ENCODE results near the gene ANO9.

The ANO9 gene

DNA sequence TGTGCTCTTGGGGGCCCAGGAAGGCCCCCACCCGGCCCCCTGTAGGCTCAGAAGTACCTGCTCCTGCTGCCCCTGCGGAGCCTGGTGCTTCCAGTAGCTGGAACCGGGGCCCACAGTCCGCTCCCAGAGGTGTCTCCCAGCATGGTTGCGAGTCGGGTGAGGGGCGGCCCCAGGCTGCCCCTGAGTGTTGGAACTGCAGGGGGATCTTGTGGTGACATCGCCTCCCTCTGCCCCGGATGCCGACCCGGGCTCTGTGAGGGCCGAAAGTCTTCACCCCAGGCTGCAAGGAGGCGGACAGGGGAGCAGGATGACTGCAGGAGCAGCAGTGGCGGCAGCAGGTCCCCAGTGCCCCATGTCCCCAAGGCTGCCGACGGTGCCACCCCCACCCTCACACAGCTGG is 57.3 kb downstream of the ANO9 start:
- Mint-ChIP-seq H3K4me1 (peaks cover 11% of the 10 kb centered on the region), H3K9me3 (no peaks in the 10 kb centered on the region), H3K27ac (no peak overlapping the region), H3K36me3 (peaks cover 2% of the 10 kb centered on the region), H3K4me3 (no peak overlapping the region), H3K27me3 (peaks cover 3% of the 10 kb centered on the region)

DNA sequence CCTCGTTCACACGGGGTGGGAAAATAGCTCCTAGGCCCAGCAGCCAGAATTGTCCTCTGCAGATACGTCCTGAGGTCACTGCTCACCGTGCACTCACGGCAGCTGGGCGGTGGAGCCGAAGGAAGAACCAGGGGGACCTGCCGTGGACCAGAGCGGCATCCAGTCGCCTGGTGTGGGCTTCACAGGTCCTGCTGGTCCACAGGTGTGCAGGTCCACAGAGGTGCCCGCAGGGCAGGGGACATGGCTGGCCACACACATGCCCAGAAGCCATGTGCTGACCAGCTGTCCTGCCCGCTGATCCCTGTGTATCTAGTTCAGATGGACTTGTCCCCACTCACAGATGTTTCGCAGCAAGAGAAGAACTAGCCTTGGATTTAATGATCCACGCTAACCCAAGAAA is 58.4 kb downstream of the ANO9 start:
- no peak overlapping the region for H3K4me3 Mint-ChIP-seq
- H3K36me3 Mint-ChIP-seq = peaks cover 2% of the 10 kb centered on the region
- peaks cover 3% of the 10 kb centered on the region for H3K27me3 Mint-ChIP-seq
- no peak overlapping the region for H3K27ac Mint-ChIP-seq
- peaks cover 11% of the 10 kb centered on the region for H3K4me1 Mint-ChIP-seq
- no peaks in the 10 kb centered on the region for H3K9me3 Mint-ChIP-seq

DNA sequence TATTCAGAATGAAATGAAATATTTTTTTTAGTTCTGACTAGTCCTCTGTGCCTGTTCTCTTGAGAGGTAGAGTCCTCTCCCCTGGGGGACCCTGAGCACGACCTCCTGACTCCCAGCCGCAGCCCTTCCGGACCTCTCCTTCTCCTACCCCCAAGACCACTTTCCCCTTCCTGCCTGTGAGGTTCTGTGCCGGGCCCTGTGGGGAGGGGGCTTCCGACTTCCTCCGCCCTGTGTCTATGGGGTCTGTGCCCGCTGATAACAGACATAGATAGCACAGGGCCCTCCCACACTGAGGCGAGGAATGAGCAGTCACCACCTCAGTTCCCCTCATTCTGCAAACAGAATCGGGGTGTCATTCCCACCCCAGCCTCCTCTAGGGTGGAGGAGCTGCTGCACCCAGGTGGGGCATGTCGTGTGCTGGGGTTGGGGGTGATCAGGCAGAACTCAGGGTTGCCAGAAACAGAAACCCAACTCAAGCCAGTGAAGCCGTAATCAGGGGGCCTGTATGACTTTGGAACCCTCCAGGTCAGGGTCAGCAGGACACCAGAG is 59.7 kb downstream of the ANO9 start:
- peaks cover 5% of the 10 kb centered on the region for H3K4me1 Mint-ChIP-seq
- no peaks in the 10 kb centered on the region for H3K9me3 Mint-ChIP-seq
- H3K27me3 Mint-ChIP-seq = peaks cover 3% of the 10 kb centered on the region
- no peak overlapping the region for H3K4me3 Mint-ChIP-seq
- peaks cover under 1% of the 10 kb centered on the region for H3K36me3 Mint-ChIP-seq
- no peak overlapping the region for H3K27ac Mint-ChIP-seq

DNA sequence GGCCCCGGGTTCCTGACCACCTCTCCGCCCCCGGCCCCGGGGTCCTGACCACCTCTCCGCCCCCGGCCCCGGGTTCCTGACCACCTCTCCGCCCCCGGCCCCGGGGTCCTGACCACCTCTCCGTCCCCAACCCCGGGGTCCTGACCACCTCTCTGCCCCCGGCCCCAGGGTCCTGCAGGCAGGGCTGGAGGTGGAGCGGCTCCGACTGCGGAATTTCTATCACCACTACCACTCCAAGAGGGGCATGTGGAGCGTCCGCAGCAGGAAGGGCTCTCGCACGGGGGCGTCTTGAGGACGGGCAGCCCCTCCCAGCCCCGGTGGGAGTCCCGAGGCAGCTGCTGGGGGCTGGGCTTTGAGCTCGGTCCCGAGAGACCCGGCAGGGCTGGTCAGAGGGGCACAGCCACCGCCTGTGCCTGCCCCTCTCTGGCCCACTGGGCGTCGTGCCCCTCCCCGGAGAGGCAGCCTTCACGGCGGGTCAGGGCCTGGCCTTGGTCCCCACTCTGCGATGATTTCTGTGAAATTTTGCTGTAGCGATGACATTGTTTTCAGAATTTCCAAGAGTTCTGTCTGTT is 60.2 kb downstream of the ANO9 start:
- peaks cover 4% of the 10 kb centered on the region for H3K4me1 Mint-ChIP-seq
- H3K4me3 Mint-ChIP-seq = no peak overlapping the region
- H3K27me3 Mint-ChIP-seq = peaks cover 3% of the 10 kb centered on the region
- H3K27ac Mint-ChIP-seq = no peak overlapping the region
- H3K36me3 Mint-ChIP-seq = no peaks in the 10 kb centered on the region
- no peaks in the 10 kb centered on the region for H3K9me3 Mint-ChIP-seq

DNA sequence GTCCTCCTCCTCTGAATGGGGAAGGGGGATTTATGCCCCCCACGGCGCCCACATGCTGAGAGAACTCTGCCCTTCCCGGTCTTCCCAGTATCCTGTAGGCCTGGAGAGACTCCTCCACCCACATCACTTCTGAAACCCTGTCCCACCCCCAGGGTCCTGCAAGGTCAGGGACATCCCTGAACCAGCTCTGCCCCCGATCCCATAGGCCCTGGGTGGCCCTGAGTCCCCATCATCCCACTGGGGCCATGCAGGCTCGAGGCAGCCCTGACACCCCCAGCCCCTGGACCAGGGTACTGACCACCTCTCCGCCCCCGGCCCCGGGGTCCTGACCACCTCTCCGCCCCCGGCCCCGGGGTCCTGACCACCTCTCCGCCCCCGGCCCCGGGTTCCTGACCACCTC is 60.8 kb downstream of the ANO9 start:
- Mint-ChIP-seq H3K36me3 (no peaks in the 10 kb centered on the region), H3K4me3 (no peak overlapping the region), H3K27ac (no peak overlapping the region), H3K9me3 (no peaks in the 10 kb centered on the region), H3K4me1 (peaks cover 4% of the 10 kb centered on the region), H3K27me3 (peaks cover 3% of the 10 kb centered on the region)

DNA sequence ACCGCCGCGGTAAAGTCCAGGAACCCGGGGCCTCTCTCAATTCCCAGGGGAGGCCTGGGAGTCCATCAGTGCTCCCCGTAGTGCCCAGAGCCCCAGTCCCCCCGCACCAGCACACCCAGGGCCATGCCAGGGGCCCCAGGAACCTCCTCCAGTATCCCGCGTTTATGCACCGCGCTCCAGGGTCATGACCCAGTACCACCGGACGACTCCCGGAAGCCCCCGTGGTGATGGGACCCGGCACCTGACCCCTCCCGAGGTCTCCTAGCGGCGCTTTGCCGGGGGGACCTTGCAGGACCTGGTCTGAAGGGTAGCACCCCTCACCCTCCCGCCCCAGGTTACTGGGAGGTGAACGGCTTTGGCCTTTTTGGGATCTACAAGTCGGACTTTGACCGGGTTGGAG is 61.3 kb downstream of the ANO9 start:
- no peaks in the 10 kb centered on the region for H3K9me3 Mint-ChIP-seq
- peaks cover 4% of the 10 kb centered on the region for H3K4me1 Mint-ChIP-seq
- H3K4me3 Mint-ChIP-seq = no peak overlapping the region
- H3K27ac Mint-ChIP-seq = no peak overlapping the region
- no peaks in the 10 kb centered on the region for H3K36me3 Mint-ChIP-seq
- H3K27me3 Mint-ChIP-seq = peaks cover 3% of the 10 kb centered on the region

DNA sequence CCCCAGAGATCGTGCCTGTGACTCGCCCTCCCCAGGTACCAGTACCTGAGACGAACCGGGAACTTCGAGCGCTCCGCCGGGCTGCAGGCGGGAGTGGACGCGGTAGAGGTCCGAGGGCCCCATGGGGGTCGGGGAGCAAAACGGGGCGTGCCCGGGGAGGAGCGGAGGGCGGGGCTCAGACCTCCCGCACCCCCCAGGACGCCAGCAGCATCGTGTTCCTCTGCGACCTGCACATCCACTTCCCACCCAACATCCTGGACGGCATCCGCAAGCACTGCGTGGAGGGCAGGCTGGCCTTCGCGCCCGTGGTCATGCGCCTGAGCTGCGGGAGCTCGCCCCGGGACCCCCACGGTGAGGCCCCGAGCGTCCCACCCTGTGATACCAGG is 61.7 kb downstream of the ANO9 start:
- no peaks in the 10 kb centered on the region for H3K9me3 Mint-ChIP-seq

DNA sequence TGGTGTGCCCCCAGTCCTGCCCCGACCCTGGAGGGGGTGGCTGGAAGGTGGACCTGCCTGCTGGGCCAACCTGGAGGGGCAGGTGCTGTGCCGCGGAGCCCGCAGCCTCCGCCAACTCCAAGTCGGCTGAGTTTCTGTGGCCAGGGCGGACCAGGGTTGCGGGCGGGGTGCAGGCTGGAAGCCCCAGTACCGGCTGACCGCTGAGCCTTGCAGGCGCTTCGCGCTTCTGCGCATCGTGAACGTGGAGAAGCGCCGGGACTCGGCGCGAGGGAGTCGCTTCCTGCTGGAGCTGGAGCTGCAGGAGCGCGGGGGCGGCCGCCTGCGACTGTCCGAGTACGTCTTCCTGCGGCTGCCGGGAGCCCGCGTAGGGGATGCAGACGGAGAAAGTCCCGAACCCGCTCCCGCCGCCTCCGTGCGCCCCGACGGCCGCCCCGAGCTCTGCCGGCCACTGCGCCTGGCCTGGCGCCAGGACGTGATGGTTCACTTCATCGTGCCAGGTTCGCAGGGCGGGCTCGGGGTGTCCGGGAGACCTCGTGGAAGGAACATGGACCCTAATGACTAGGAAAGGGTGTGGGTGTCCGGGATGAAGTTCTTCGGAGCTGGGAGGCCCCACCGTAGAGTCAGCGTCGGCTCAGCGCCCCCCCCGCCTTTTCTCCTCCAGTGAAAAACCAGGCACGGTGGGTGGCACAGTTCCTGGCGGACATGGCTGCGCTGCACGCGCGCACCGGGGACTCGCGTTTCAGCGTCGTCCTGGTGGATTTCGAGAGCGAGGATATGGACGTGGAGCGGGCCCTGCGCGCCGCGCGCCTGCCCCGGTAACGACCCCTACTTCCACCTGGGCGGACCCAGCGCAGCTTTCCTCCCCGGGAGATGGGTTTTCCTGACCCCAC is 62.4 kb downstream of the ANO9 start:
- peaks cover 4% of the 10 kb centered on the region for H3K4me1 Mint-ChIP-seq
- no peaks in the 10 kb centered on the region for H3K36me3 Mint-ChIP-seq
- H3K27ac Mint-ChIP-seq = no peak overlapping the region
- no peak overlapping the region for H3K4me3 Mint-ChIP-seq
- peaks cover 3% of the 10 kb centered on the region for H3K27me3 Mint-ChIP-seq
- no peaks in the 10 kb centered on the region for H3K9me3 Mint-ChIP-seq

More for the DNA sequence above, 61.7 kb downstream of the ANO9 start:
- no peak overlapping the region for H3K27ac Mint-ChIP-seq
- peaks cover 4% of the 10 kb centered on the region for H3K4me1 Mint-ChIP-seq
- peaks cover 3% of the 10 kb centered on the region for H3K27me3 Mint-ChIP-seq
- H3K4me3 Mint-ChIP-seq = no peak overlapping the region
- H3K36me3 Mint-ChIP-seq = no peaks in the 10 kb centered on the region

DNA sequence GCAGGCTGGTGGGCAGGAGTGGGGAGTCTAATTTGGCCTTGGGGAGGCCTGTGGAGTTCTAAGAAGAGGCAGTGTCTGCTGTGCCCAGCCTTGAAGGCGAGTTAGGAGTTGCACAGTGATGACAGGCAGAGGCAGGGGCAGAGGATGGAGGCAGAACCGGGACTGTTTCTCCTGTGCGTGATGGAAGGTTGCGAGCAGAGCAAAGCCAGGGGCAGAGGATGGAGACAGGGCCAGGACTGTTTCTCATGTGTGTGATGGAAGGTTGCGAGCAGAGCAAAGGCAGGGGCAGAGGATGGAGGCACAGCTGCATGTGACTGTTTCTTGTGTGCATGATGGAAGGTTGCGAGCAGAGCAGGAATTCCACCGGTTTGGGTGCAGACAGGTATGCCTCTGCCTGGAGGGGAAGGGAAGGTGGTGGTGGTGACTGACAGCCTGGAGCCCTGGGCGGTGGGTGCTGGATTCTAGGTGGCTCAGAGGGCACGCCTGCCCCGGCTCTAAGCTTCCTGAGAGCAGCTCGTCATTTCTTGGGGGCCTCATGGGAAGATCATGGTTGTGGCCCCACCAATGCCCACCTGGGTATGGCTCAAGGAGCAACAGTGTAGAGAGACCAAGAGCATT is 63.8 kb downstream of the ANO9 start:
- Mint-ChIP-seq H3K9me3 (no peaks in the 10 kb centered on the region), H3K27ac (peak overlapping the region; percentile 86), H3K4me3 (no peak overlapping the region), H3K27me3 (peaks cover 3% of the 10 kb centered on the region), H3K36me3 (no peaks in the 10 kb centered on the region), H3K4me1 (peaks cover 6% of the 10 kb centered on the region)

DNA sequence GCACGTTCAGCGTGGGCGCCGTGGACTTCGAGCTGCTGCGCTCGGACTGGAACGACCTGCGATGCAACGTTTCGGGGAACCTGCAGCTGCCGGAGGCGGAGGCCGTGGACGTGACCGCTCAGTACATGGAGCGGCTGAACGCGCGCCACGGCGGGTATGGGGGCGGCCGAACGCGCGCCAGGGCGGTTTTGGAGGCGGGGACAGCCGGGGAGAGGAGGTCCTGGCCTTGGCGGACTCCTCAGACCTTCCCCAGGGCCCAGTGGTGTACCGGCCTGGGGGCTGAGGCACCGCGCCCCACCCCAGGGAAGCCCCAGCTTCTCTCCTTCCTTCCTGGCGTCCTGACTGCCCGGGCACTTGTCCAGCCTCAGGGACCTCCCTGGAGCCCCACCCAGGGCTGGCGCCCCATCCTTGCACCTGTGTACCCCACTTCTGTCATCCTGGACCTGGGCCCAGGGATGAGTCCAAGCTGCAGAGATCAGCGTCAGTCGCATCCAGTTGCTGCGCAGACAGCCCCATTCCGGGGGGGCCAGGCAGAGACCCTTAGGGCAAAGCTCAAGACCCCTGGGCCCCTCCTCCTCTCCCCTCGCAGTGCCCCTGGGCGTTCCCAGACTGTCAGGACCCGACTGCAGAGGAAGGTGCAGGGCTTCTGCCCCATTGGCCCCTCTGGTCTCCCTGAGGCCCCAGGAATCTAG is 64.5 kb downstream of the ANO9 start:
- Mint-ChIP-seq H3K9me3 (no peaks in the 10 kb centered on the region), H3K36me3 (no peaks in the 10 kb centered on the region), H3K4me3 (peak overlapping the region; percentile 15), H3K27me3 (peaks cover 3% of the 10 kb centered on the region), H3K4me1 (peaks cover 6% of the 10 kb centered on the region), H3K27ac (no peak overlapping the region)

DNA sequence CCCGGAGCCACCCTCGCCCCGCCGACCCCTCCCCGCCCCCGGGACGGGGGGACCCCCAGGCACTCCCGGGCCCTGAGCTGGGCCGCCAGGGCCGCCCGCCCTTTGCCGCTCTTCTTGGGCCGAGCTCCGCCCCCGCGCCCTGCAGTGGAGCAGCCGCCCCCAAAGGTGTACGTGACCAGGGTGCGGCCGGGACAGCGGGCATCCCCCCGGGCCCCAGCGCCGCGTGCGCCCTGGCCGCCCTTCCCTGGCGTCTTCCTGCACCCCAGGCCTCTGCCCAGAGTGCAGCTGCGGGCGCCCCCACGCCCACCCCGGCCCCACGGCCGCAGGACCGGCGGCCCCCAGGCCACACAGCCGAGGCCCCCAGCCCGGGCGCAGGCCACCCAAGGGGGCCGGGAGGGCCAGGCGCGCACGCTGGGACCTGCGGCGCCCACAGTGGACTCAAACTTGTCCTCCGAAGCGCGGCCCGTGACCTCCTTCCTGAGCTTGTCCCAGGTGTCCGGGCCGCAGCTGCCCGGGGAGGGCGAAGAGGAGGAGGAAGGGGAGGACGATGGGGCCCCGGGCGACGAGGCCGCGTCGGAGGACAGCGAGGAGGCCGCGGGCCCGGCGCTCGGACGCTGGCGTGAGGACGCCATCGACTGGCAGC is 65.2 kb downstream of the ANO9 start:
- Mint-ChIP-seq H3K4me1 (peaks cover 3% of the 10 kb centered on the region), H3K27ac (no peak overlapping the region), H3K27me3 (no peaks in the 10 kb centered on the region), H3K9me3 (no peaks in the 10 kb centered on the region), H3K36me3 (no peaks in the 10 kb centered on the region), H3K4me3 (no peak overlapping the region)

DNA sequence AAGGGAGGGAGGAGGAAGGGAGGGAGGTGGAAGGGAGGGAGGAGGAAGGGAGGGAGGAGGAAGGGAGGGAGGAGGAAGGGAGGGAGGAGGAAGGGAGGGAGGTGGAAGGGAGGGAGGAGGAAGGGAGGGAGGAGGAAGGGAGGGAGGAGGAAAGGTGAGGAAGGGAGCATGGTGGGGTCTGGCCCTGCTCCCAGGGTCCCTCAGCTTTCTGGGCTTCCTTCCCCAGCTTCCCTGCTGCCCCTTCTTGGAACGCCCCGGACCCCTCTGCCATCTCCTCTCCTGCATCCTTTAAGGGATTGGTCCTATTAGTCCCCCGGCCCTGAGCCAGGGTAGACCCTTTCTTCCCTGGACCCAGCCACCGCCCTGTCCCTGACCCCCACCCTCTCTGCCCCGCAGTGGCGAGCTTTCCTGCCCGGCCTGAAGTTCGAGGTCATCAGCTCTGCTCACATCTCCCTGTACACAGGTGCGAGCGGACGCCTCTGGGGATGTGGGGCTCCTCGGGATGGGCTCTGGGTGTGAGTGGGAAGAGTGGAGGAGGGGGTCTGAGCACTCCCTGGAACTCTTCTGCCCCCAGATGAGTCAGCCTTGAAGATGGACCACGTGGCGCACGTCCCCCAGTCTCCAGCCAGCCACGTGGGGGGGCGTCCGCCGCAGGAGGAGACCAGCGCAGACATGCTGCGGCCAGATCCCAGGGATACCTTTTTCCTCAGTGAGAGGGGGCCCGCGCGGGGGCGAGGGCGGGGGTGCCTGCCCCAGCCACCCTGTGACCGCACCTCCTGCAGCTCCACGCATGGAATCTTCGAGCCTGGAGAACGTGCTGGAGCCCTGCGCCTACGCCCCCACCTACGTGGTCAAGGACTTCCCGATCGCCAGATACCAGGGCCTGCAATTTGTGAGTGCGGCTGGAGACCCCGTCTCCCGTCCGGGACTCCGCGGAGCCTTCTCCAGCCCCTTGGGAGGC is 66.5 kb downstream of the ANO9 start:
- no peak overlapping the region for H3K4me3 Mint-ChIP-seq
- peaks cover 4% of the 10 kb centered on the region for H3K27me3 Mint-ChIP-seq

DNA sequence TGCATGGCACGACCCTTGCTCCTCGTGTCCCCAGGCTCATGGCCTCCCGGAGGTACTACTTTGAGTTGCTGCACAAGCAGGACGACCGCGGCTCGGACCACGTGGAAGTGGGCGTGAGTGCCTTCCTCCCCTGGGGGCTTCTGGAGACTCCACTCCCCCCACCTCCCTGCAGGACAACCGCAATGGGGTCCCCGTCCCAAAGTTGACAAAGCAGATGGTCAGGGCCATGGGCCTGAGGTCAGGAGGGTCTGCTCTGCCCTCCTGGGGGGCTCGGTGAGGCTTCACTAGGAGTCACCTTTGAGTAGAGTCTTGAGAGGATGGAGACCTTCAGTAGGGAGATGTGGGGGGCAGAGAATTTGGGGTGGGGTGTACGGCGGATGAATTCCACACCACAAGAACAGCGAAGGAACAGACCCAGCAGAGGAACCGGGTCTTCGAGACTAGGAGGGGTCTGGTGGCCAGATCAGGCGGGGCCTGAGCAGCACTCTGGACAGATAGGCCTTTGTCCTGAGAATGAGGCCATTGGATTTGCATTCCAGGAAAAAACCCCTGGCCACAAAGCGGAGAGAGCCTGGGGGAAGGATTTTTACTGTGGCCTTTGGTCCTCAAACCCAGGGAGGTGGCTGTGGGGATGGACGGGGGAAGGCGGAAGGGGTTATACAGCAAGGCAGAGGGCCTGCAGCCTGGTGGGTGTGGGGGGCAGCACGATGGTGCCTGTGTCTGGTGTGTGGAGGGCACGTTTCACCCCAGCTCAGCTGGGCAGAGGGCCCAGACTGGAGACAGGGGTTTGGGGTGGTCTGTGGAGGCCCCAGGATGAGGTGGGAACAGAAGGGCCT is 67.9 kb downstream of the ANO9 start:
- H3K27ac Mint-ChIP-seq = peak overlapping the region; percentile 59
- peaks cover 4% of the 10 kb centered on the region for H3K27me3 Mint-ChIP-seq
- peaks cover 3% of the 10 kb centered on the region for H3K4me1 Mint-ChIP-seq
- no peak overlapping the region for H3K4me3 Mint-ChIP-seq
- no peaks in the 10 kb centered on the region for H3K9me3 Mint-ChIP-seq
- no peaks in the 10 kb centered on the region for H3K36me3 Mint-ChIP-seq

More for the DNA sequence above, 66.5 kb downstream of the ANO9 start:
- H3K36me3 Mint-ChIP-seq = no peaks in the 10 kb centered on the region
- H3K9me3 Mint-ChIP-seq = no peaks in the 10 kb centered on the region
- H3K27ac Mint-ChIP-seq = no peak overlapping the region
- peaks cover 3% of the 10 kb centered on the region for H3K4me1 Mint-ChIP-seq

Data from activated naive CD4-positive, alpha-beta T cell treated with anti-CD3 and anti-CD28 coated beads, Interleukin-2, amount 50 U/mL, for 24 hours (primary cell).